22Rv1 (cell line): ENCODE results near the gene SLC35E1.

Experiments used
- ZFX ChIP-seq: fragments of 450-650 bp; IDR thresholded peaks from 2 replicates; pipeline ENCODE4 v1.6.1; 2017; ENCODE audit warnings: antibody characterized with exemption, borderline replicate concordance
- TF ChIP-seq, protein P1 (sequence below): fragments of 450-650 bp; IDR thresholded peaks from 2 replicates; pipeline ENCODE4 v1.5.1; 2017; ENCODE audit warnings: mild to moderate bottlenecking

DNA sequence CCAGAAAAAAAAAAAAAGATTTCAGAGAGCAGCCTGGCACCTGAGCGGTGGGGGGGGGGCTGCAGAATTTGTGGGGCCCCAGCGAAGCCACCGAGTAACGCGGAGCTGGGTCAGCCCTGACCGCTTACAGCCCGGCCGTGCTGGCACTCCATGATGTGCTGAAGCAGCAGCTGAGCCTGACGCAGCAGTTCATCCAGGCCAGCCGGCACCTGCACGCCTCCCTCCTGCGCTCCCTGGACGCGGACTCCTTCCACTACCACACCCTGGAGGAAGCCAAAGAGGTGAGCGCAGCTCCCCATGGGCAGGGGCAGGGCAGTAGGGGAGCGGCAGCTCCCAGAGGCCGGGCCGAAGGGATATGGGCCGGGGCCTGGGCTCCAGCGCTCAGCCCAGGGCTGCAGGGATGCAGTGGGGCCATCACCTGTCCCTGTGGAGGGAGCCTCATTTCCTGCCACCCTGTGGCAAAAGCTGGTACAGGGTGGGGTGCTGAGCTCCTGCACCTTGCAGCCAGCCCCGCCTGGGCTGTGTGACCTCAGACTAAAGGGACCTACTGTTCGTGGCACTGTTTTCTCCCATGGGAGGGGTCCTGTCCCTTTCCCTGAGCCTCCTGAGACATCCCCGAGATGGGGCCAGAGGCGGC is 57.7 kb downstream of the SLC35E1 start:
- TF ChIP-seq, protein P1, sequence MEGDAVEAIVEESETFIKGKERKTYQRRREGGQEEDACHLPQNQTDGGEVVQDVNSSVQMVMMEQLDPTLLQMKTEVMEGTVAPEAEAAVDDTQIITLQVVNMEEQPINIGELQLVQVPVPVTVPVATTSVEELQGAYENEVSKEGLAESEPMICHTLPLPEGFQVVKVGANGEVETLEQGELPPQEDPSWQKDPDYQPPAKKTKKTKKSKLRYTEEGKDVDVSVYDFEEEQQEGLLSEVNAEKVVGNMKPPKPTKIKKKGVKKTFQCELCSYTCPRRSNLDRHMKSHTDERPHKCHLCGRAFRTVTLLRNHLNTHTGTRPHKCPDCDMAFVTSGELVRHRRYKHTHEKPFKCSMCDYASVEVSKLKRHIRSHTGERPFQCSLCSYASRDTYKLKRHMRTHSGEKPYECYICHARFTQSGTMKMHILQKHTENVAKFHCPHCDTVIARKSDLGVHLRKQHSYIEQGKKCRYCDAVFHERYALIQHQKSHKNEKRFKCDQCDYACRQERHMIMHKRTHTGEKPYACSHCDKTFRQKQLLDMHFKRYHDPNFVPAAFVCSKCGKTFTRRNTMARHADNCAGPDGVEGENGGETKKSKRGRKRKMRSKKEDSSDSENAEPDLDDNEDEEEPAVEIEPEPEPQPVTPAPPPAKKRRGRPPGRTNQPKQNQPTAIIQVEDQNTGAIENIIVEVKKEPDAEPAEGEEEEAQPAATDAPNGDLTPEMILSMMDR, result no peak
- TF ChIP-seq ZFX, result no peak
